SKM-1 (cell line): ENCODE data around the gene CACNG4.

Experiments used
- DNase-seq: peaks from one replicate; lab custom pipeline; 2025; ENCODE audit not compliant: unreplicated experiment; lab: John Stamatoyannopoulos, UW

The CACNG4 gene

DNA sequence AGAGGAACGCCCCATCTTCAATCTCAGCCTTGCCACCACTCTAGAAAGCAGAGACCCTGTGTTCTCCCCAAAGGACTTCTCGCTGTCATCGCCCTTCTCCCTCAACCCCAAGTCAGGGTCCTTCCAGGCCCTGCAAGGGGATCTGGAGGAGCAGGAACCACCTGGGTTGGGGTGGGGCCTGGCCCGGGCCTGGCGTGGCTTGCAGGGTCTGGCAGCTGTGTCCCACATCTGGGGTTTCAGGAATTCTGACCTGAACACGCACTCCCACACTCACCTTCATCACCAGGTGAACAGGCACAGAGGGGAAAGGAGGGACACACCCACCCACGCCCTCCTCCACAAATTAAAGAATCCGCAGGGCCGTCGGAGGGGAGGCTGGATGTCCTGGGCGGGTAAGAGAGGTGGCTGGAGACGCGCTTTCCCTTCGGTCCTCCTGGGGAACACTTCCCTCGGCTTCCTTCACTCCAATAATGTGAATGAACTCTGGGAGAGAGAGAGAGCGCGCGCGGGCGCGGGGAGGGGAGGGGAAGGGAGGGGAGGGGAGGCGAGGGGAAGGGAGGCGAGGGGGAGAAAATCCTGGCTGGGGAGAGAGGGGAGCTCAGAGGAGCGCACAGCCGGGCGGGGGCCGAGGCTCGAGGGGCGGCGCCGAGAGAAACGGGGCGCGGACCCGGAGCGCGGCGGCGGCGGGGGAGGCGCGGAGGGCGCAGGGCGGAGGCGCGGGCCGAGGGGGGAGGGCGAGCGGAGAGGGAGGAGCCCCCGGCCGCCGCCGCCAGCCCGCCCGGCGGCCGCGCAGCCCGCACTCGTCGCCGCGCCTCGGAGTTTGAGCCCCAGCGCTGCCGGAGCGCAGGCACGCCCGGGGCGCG lies at the start of gene CACNG4:
CACNG4 (plus strand) TSS at position 799 of the 863 bp plus-strand sequence. CDS start 205 bp downstream, outside the sequence.
- no peak for DNase-seq

DNA sequence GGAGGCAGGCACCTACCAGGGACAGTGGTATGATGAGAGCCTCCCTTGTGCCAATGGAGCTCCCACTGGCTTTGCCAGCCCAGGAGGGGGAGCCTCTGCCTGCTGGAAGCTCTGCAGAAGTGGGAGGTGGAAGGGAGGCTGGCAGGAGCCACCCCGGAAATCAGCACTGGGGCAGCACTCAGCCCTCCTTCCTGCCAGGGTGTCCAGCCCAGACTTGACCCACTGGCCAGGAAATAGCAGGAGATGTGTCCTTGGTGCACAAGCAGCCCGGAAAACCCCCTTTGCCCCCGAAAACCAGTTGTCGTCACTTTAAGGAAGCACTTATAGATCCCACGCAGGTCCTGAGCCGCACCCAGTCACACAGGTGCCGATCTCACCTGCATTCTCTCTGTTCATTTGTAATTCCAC lies 49.3 kb upstream of the CACNG4 start:
- no peak for DNase-seq

DNA sequence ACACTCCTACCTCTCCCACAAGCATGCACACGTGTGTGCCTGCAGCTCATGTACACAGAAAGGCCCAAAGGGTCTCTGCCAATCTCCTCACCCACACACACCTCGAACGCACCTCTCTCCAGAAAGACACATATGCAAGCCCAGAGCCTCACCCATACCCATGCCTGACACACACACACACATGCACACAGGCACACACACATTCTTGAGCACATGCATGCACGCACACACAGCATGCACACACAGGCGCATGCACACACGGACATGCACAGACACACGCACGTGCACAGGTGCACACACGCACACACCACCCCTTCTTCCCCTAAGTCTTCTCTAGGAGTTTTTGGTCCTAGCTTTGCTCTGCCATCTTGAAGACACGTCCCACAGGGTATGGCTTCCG lies 48.7 kb upstream of the CACNG4 start:
- DNase-seq, result no peak

DNA sequence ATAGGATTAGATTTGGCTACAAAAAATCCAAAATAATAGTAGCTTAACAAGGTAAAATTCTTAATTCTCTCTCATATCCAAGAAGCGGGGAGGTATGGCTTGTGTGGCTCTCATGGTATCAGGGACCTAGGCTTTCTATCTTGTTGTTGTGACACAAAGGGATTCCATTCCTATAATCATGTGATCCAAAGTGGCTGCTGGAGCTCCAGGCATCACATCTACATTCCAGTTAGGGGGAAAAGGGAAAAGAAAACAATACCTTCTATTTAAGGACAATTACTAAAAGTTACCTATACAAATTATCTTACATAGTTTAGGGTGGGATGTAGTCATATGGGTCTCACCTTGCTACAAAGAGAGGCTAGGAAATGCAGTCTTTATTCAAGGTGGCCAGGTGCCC lies 47.6 kb upstream of the CACNG4 start:
- DNase-seq, result no peak

DNA sequence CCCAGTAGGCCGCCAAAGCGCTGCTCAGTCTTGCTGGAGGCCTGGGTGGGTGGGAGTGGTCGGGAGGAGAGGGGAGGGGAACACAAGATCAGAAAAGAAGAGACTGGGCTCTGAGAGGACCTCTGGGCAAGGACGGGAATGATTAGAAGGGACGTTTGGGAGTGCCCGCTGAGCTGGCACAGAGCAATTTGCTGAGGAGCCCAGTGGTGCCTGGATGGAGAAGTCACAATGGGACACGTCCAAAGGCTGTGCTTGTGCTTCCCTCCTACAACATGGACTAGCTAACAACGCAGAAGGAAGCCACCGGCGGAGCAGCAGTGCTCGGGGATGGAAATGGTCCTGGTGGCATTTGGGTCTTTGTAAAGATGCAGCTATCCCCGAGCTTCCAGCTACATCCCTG lies 45.6 kb upstream of the CACNG4 start:
- no peak for DNase-seq

DNA sequence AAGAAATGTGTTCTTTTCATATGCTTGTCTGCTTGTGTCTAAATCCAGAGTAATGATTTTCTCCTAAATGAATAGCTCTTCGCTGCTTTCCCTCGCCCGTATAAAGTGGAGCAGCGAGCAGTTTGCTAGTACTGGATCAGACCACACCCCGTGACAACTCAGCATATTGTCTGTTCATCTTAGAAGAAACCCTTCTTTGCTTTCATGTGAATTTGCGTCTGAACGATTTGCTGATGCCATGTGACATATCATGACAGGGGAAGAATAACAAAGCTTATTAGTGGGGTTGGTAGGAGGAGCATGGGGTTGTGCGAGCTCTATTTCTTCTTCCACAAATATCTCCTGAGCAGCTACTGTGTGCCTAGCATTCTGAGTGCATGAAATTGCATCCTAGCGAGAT lies 44.1 kb upstream of the CACNG4 start:
- DNase-seq, result no peak

DNA sequence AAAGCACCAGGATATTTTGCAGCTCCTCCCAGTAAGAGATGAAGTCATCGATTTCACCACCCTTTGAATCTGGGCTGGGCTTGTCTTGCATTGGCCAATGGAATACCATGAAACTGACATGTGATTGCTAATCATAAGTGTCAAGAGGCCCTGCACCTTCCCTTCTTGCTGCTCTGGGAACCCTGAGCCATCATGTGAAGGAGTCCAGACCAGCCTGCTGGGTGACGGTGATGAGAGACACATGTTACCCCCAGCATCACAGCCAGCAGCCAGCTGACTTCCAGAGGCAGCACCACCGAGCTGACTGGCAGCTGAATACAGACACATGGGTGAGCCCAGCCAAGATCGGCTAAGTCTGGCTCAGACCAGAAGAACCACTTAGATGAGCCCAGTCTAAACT lies 43.6 kb upstream of the CACNG4 start:
- no peak for DNase-seq

DNA sequence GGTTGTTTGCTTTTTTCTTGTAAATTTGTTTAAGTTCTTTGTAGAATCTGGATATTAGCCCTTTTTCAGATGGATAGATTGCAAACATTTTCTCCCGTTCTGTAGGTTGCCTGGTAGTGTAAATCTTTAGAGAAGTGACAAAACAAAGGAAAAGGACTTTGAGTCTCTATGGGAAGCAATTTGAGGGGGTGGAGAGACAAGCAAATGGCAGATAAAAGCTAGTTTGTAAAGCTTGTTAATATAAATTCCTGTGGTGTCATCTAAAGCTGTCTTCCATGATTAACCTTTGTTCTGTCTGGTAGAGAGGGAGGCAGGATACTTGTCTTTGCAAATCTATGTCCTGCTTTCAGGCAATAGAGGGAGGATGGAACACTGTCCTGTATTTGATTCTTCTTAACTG lies 40.6 kb upstream of the CACNG4 start:
- no peak for DNase-seq

DNA sequence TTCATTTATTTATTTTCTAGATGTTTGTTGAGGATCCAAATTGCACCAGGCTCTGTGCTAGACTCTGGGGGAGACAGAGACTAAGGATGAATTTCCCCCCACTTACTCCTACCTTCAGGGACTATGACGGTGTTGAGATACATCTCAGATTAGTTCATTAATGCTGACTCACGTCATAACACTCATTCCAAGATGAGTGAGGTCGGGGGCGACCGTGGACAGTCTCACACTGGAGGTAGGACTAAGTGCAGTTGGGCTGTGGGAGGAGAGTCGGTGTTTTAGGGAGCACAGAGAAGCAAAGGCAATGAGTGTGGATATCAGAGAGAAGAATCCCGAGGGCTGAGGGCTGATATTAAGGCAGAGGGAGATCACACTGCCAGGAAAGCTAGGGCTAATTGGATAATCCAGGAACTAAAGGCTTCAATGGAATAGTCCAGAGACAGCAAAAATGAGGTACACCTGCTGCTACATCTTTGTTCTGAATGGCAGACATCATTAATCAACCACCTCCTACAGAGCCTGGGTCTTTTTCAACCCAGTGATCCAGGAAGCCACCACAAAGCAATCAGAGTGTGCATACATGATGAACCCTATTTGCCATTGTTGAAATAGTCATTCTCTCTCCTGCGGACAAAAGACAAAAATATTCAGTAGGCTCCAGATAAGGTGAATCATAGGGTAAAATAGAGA lies 38.6 kb upstream of the CACNG4 start:
- DNase-seq, result no peak

DNA sequence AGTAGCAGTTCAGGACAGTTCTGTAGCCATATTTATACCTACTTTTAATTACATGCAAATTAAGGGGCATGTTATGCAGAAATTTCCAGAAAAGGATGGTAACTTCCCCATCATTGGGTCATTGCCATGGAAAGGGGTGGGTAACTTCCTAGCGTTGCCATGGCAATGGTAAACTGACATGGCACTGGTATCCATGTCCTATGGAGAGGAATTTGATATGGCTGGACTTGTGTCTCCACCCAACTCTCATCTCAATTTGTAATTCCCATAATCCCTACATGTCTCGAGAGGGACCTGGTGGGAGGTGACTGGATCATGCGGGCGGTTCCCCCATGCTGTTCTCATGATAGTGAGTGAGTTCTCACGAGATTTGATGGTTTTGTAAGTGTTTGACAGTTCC lies 35.6 kb upstream of the CACNG4 start:
- DNase-seq, result no peak

DNA sequence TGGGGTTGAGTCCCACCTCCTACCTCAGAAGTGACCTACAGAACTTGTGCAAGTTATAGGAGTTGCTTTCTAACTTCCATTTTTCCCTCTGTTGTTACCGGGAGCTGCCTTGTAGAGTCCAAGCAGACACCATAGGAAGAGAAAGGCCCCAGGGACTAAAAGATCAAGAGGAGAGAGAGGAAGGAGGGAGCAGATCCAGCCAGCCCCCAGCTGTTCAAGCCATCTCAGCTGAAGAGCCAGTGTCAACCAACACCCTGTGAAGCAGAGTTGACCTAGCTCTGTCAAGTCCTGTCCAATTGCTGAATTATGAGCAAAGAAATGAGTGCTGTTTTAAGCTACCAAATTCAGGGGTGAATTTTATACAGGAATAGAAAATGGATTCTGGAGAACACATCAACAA lies 34.9 kb upstream of the CACNG4 start:
- DNase-seq, result no peak

DNA sequence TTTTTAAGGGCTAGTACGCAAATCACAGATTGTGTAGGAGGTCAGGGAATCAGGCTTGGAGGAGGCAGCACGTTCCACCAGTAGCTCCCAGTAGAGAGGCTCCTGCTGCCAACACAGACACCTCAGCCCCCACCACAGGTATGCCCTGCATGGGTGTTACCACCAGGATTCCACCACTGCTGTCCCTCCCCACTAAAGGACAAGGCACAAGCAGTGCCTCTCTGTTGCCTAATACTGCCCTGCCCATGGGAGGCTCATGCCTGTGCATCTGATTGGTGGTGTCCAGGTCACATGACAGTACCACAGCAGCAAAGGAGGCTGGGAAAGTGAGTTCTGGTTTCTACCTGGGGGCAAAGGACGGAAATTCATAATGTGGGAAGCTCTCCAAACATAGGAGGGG lies 33.6 kb upstream of the CACNG4 start:
- no peak for DNase-seq

DNA sequence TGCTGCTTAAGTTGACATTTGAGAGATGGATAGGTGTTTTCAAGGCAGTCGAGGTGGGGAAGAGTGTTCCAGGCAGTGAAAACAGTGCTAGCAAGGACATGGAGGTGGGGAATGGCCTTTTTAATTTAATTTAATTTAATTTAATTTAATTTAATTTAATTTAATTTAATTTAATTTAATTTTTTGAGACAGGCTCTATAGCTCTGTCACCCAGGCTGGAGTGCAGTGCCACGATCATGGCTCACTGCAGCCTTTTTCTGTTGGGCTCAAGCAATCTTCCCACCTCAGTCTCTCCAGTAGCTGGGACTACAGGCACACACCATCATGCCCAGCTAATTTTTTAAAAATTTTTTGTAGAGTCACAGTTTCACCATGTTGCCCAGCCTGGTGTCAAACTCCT lies 32.2 kb upstream of the CACNG4 start:
- DNase-seq, result no peak

DNA sequence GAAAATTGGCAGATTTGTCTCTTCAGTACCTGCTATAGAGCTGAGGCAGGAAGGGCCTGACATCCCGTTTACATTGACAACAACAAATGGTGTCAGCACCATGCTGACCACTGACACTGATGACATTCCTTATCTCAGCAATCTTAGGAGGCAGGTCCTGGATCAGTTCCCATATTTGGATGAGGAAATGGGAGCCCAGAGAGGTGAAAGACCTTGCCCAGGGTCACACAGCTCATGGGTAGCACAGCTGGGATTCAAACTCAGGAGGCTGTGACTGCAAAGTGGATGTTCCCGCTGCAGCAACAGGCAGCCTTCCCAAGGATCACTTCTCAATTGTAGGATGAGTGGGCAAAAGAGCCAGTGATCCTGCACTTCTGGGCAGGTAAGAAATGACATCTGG lies 30.5 kb upstream of the CACNG4 start:
- DNase-seq, result no peak

DNA sequence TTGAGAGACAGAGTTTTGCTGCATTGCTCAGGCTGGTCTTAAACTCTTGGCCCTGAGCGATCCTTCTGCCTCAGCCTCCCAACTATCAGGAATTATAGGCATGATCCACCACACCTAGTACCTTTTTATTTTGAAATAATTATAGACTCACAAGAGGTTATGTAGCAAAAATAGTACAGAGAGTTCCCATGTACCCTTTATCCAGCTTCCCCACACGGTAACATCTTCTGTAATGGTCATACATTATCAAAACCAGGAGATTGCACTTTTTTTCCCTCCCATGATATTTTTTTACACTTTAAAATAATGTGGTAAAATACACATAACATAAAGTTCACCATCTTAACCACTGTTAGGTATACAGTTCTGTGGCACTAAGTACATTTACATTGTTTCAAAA lies 28.8 kb upstream of the CACNG4 start:
- DNase-seq, result no peak

DNA sequence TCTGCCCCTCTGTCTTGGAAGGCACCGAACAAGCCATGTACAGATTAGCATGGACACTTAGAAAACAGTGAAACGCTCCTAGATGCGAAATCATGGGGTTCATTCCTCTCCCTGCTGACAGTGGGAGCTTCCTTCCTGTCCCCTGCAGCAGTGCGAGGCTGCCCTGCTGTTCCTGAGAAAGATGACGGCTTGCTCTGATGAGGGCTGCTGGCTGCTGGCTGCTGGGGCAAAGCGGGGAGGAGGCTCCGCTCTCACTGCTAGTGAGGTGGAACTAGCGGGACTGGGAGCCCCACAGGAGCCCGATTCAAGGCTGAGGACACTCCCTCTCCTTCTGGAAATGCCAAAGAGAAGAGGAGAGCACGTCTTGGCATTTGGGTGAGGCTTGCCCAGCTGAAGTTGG lies 25.9 kb upstream of the CACNG4 start:
- DNase-seq, result no peak

DNA sequence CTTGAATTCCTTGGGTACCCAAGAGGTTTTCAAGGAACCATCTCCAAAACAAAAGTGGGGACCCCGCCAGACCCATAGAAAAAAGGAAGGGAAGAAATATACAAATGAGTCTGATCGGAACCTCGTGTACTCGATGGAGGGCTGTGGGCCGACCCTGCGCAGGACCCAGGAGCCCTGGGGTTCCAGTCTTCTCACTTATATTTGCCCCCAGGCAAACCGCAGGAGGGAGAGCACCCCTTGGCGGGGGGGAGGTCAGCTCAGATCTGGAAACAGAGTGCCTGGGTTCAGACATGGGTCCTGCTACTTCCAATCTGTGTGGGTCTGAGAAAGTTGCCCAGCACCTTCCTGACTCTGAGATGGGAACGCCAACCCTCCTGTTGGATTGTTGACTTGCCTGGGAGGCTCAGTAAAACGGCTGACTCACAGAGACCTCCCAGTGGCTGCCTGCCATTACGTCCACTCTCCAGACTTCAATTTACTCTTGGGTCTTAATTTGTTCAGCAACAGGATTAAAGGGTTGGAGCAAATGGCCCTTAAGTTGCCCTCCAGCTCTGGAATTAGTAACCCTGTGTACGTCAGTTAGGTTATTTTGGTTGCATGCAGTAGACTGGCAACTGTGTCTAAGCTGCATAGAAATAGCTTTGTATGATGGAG lies 24.9 kb upstream of the CACNG4 start:
- no peak for DNase-seq

DNA sequence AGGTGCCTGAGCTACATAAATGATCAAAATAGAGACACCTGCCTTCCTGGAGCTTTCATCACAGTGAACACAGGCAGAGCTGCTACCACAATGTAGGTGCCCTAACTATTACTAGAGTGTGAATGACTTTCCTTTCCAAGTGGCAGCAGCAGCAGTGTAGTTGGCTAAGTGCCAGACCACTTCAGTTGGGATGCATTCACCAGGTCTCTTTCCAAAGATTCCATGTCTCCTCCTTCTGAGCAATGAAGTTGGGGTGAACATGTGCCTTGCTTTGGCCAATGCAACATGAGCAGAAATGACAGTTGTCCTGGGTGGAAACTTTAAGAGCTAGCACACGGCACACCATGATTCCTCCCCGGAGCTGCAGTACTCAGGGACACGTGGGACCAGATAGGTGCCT lies 23.3 kb upstream of the CACNG4 start:
- no peak for DNase-seq

DNA sequence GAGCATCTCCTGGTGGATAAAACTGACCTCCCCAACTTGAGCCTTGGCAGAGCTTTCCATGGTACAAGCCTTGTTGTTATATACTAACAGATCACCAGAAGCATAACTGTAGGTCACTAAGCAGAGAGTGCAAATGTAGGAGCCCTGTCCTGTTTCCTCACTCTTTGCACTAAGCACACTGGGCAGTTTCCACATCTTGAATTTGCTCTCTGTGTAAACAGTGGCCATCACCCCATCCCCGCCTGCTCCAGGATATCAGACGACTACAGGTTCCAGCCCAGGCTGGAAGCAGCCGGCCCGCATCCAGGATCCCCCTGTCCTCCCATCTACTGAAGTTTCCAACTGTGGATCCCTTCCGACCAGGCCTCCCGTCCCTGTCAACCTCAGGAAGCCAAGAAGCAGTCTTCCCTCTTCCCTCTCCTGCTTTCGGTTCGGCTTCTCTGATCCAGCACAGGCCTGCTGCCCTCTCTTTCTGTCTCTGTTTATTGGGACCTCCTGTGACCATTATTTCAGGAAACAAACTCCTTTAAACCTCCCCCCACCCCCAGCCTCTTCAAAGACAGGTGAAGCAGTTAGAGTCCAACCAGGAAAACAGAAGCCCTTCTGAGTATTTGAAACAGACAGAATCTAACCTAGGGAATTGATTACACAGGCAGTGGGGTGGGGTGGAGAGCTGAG lies 22.6 kb upstream of the CACNG4 start:
- no peak for DNase-seq

DNA sequence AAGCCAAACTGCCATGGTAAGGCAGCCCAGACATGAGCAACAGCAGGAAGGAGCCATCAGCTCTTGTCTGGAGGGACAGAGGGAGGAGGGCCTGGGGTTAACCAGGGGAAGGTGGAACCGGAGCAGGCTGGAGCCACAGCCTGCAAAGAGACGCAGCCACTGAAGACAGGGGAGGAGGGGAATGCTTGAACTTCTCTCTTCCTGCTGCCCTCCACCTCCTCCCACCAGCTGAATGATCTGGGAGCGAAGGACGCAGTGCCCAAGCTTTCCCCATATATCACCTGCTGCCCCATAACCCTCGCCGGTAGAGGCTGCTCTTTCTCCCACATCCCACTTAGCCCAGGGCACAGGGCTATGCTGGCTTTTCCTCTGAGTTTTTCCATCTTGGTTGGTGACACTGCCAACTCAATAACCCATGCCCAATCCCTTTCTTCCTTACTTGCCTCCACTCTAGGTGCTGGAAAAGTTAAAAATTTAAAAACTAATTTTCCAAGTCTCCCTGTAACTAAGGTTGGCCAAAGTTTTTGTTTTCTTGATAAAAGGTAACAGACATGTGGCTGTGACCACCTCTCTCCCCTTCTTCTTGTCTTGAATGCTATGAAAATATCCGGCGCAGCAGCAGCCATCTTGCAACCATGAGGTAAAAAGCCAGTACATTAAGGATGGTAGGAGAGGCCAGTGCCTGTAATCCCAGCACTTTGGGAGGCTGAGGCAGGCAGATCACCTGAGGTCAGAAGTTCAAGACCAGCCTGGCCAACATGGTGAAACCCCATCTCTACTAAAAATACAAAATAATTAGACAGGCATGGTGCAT lies 21.8 kb upstream of the CACNG4 start:
- no peak for DNase-seq

DNA sequence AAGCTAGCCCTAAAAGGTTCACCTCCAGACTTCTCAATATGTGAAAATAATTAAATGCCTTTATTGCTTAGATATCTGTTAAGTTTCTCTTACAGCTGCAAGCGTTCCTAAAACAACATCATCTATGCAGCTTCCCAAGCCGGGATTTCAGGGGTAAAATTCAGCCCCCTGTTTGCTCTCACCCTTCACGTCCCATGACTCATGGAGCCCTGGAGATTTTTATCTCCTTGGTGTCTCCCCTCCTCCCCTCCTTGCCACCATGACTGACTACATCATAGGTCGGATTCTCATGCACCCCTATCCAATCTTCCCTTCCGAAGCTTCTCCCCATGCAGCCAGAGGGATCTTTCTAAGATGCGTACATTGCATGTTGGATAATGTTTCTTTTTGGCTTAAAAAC lies 21.0 kb upstream of the CACNG4 start:
- no peak for DNase-seq
